Amygdala (tissue), 56 donors: ENCODE results near the gene SHQ1.

Experiments
- DNase-seq, 56 donors: peaks; one replicate each; lab custom pipeline; 2025; lab: John Stamatoyannopoulos, UW

The SHQ1 gene

DNA sequence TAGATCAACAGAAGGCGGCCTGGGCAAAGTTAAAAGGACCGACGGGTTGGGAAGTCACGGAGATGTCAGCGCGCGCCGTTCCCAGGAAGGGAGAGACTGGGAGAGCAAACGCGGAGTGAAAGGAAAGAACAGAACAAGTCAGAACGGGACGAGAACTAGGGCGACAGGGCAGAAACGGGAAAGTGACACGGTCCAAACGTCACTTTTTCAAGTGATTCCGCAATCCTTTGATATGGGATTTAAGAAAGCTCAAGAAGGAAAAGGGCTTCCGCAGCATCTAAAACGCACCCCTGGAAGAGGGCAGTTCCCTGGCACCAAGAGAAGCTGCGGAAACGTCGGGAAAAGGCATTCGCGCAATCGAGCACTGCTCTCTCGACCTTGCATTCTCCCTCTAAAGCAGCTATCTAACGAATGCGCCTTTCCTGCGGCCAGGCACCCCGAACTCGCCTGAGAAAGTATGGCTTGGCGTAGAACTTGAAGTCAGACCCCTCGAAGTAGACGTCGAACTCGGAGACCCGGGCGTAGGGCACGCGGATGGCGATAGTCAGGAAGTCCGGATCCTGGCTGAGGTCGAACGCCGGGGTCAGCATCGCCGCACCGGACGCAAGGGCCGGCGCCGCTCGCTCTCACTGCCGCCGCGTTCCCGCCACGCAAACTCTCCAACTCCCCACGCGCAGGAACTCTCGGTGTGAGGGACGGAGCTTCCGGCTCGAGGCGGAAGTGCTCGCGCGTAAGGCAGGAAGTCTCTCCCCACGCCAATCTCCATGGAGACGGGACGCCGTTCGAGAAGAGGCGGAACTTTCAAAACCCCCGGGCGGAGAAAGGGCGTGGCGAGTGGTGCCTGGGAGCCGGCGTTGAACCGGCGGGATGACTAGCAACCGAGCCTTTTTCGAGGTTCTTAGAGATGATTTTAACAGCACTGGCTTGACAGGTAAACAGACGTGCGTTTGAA lies at the start of gene SHQ1:
Gene SHQ1, minus strand, starts transcription at position 695 of the 952 bp plus-strand sequence. Its CDS starts 105 bp downstream, at position 590.
- peak; percentile 30 to 94 (median 84) for DNase-seq

DNA sequence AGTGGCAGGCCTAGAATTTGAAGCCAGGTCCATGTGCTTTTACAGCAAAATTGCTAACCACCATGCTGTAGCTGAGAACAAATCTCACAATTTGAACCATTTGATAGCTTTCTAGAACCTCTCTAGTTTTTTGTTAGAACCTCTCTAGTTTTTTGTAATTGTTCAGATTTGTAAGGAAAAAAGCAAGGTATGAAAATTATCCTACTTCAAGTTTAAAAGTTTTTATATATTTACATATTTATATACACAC lies 49.4 kb upstream of the SHQ1 start:
- no peak for DNase-seq

DNA sequence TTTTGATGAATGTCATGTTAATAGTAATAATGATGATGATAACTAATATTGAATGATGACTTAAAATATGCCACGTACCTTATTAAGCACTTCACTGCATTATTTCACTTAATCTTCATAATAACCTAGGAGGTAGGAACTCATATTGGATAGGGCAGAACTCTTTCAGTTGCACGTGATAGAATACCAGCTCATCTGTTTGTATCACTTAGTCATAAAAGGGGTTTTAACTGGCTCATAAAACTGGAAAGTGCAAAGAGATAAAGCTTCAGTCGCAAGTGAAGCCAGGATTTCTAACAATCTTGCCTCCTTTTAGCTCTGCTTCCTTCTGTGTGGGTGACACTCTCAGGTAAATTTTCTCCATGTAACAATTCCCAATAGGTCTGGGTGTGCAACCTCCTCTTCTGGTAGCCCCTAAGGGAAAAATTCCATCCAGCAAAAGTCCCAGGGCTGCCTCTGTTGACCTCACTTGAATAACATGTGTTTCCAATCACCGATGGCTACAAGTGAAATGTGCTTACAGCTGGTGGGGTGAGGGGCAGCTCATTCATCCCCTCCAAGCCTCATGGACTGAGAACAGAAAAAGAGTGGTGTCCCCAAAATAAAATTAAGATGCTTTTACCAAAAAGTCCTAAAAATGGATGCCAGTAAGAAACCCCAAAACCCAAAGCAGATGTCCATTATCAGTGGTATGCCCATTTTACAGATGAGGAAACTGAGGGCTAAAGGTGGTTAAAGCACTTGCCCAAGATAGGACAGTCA lies 48.9 kb upstream of the SHQ1 start:
- no peak for DNase-seq

DNA sequence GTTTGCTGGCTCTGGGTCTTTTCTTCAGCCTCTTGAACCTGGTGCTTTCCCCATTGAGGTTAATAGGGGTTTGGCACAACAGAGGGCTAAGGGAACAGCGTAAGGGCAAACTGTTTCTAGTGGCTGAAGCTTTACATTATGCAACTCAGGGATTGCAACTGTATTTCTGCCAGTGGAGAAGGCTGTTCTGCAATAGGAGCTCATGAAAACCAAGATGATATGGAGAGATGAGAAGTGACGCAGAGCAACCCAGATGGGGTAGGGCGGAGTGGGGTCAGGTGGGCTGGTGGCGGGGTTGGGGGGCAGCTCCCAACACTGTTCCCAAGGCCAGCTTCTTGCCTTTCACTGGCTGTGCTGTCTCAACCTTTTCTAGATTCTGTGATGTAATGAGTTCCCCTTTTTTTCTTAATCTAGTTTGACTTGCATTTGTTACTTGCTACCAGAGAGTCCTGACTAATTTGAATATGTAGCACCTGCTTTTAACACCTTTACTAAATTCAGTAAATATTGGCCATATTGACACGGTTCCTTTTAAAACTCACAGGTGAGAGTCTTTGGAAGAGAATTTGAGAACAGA lies 46.8 kb upstream of the SHQ1 start:
- no peak for DNase-seq

DNA sequence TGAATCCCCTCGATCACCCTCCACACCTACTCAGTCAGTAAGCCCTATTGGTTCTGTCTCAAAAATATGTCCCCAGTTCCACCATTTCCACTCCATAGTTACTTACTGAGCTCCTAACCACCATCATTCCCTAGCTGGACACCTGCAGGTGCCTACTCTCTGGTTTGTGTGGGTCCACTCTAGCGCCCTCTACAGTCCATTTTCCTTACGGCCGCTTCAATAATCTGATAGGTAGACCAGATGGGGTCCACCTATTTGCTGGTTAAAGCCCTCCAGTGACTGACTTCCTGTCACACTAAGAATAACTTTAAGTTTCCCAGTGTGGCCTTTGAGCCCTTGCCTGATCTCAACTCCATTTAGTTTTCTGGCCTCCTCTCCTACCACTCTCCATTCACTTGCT lies 44.6 kb upstream of the SHQ1 start:
- no peak for DNase-seq

DNA sequence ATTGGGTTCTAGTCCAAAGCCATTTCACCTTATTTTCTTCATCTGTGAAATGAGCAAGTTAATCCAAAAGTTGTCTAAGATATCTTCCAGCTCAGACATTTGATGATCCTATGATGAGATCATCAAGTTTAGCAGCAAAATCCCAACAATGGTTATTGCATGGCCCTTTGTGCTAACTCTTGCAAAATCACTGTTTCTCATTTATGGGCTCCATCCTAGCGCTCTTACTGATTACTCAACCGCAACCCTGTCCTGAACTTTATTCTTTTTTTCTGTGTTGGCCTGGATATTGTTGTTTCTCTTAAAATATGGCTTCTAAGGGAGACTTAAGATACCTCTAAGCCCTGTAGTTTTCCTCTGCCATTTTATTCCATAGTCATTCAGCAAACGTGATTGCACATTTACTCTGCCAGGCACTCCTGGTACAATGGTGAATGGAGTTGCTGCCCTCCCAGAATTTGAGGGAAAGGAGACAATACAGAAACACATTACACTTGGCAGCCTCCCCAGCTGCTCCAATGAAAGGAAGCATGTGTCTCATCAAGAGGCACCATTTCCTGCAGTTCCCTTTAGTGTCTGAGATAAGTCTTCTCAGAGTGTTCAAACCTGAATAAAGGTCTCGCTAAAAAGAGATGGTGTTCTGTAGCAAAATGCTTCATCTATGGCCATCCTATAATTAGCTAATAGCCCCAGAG lies 44.0 kb upstream of the SHQ1 start:
- peak in 46 of 56 donors; percentile 3 to 87 (median 45) for DNase-seq

DNA sequence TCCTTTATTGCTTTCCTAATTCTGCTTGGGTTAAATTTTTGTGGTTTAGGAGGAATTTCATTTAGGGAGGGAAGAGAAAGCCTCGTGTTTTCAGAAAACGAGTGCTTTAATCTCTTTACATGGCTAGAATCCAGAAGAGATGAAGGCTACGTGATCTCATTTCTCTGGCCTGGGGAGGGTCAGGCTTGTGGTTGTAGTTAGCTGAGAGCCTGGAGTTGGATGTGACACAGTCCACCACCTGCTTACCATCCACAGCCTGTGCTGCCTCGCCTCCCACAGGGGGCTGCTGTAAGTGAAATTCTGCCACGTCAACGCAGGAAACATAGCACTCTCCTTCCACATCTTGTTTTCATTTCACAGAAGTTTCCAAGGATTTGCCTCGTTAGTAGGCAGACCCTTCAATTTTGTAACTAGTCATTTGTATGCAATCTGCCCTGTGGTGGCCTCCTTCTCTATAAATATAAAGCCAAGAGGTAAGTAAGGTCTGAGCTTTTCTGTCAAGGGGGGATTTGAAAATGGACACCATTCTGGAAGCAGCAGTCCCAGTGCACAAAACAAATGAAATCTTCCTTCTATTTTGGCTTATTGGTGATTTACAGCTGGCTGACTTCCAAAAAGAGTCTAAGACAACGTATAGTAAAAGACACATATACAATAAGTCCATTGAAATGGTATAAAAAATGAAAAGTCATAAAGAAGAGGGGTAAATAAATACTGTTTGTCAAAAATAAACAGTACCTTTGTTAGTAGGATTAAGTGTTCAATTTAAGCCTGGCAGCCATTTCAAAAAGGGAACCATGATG lies 43.0 kb upstream of the SHQ1 start:
- DNase-seq: peak in 7 of 56 donors; percentile 4 to 22 (median 8)

DNA sequence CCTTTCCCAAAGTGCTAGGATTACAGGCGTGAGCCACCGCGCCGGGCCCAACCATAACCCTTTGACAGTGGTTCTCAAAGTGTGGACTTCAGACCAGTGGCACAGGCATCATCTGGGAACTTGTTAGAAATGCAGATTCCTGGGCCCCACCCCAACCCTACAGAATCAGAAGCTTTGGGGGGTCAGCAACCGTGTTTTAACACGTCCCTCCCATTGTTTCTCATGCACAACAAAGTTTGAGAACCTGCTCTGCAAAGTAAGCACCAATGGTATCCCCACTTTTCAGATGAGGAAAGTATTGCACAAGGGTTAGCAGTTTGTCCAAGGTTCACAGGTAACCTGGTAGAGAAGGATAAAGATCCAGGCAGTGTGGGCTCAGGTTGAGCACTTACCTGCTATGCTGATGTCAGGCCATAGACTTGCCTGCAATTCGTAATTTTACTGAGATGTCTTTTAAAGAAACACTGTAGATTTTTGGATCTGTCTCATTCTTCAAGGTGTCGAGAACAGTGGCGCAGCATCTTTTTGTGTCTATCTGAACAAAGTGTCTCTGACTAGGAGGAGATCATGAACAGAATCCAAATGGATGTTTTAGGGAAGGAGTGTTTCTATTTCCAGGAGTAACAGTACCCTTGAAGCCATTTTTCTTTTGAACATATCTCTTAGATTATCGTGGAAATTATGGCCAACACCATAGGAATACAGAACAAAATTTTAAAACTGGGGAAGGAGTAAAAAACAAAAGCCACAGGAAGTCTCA lies 42.1 kb upstream of the SHQ1 start:
- DNase-seq: peak in 1 of 56 donors; percentile 29

DNA sequence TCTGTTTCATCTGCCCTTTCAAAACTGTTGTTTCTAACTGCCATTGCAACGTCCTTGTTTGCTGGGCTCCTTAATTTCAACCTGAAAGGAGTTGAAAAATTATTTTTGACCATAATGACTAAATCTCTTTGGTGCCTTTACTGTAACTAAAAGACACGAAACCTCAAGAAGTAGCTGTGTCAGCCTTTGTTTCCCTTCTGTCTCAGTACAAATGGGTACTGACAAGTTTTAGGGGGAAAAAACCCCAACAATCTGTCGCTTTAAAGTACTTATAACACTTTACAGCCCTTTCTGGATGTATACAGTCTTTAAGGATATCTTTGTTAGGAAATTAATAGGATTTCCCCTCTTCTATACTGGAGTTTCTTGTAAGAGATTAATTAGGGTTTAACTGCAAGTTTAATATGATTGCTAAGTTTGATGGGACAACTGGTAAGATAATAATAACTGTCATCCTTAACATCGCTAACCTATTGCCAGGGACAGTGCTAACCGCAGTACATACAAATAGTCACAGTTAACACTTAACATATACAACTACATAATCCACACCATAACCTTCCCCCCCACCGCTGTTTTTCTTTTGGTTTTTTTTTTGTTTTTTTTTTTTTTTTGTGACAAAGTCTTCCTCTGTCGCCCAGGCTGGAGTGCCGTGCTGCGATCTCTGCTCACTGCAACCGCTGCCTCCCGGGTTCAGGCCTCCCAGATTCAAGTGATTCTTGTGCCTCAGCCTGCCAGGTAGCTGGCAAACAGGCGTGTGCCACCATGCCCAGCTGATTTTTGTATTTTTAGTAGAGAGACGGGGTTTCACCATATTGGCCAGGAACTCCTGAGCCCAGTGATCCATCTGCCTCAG lies 41.3 kb upstream of the SHQ1 start:
- peak in 6 of 56 donors; percentile 5 to 29 (median 11) for DNase-seq

DNA sequence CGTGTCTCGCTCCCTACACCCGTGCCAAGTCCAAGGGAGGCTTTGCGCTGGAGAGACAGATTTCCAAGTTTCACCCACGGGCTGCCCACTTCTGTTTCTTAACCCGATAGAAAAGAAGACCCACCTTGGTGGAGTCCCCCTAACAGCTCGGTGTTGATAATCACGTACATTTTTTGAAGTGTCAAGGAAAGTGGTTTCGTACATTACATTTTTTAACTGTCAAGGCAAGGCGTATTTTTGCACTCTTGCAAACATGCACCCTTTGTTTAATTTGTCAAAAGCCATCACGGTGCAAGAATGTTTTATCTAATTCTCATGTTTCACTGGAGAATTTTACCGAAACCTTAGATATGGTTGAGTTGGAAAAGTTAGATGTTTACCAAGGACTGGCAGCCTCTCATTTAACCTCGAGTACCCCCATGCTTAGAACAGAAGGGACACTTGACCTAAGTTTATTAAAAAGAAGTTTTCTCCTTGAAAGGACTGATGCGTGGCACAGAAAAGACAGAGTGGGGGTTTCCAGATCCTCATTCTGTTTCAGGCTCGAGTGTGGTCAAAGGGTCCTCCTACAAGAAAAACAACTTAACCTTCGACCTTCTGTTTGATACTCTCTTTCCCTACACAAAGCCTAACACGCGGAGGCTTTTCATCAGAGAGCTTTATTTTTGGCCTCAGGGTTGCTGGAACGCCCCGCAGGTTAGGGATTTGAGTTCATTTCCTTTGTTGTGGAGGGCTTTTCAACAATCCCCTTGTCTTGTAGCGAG lies 40.5 kb upstream of the SHQ1 start:
- peak in 7 of 56 donors; percentile 19 to 59 (median 24) for DNase-seq

DNA sequence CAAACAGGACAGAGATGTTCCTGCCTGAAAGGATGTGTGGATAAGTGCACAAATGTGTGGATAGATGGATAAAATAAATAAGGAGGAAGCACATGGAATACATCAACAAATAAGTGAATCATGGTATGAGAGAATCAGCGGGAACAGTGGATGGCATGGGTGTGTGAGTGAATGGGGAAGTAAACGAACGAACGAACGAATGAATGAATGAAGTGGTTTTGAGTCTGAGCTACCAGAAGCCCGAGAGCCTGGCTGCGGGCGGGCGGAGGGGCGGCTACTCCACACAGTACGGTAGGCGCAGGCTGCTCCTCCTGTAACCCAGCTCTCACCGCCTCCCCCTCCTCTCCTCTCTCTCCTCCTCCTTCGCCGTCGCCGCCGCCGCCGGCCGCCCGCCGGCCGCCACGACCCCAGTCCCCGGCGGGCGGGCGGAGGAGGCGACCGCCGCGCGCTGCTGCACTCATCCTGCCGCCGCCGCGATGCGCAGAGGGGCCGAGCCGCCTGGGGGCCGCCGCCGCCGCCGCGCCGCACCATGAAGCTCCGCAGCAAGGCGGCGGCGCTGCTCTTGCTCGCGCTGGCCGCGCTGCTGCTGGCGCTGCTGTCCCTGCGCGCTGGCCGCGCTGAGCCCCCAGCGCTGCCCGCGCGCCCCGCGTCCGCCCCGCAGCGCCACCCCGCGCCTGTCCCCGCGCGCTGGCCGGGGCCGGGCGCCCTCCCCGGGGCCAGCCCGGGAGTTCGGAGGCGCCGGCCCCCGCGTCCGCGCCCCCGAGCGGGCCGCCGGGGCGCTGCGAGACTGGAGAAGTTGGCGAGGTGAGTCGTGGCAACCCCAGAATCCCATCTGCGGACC lies 39.7 kb upstream of the SHQ1 start, which contains the start of gene GXYLT2:
Gene GXYLT2, plus strand, starts transcription at position 342 of the 841 bp plus-strand sequence. Its CDS starts 188 bp downstream, at position 530.
- peak in 53 of 56 donors; percentile 9 to 81 (median 57) for DNase-seq

DNA sequence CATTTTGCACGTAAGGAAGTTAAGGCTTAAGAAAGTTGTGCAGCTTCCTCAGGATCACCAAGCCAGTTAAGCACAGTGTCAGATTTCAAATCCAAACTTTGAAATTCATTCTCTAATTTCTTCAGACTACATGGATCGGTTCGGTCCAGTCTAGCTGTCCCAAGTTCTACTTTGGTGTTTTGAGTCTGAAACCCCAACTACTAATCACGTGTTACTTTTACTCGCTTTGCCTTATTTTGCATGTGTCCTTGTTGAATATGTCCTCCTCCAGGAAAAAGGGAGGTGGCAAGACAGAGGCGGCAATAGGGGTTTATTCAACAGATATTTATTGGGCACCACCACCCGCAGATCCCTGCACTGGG lies 39.1 kb upstream of the SHQ1 start:
- DNase-seq: no peak

DNA sequence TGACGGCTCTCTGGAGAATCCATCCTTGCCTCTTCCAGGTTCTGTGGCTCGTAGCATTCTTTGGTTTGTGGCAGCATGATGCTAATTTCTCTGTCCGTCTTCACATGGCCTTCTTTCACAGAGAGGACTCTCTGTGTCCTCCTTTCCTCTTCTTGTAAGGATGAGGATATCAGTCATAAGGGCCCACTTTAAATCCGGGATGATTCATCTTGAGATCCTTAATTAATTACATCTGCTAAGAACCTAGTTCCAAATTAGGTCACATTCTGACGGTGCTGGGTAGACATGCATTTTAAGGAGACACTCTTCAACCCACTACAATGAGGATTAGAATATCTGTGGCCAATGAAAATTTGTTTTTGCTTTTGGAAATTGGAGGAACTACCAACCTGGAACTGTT lies 23.9 kb upstream of the SHQ1 start:
- DNase-seq: no peak

DNA sequence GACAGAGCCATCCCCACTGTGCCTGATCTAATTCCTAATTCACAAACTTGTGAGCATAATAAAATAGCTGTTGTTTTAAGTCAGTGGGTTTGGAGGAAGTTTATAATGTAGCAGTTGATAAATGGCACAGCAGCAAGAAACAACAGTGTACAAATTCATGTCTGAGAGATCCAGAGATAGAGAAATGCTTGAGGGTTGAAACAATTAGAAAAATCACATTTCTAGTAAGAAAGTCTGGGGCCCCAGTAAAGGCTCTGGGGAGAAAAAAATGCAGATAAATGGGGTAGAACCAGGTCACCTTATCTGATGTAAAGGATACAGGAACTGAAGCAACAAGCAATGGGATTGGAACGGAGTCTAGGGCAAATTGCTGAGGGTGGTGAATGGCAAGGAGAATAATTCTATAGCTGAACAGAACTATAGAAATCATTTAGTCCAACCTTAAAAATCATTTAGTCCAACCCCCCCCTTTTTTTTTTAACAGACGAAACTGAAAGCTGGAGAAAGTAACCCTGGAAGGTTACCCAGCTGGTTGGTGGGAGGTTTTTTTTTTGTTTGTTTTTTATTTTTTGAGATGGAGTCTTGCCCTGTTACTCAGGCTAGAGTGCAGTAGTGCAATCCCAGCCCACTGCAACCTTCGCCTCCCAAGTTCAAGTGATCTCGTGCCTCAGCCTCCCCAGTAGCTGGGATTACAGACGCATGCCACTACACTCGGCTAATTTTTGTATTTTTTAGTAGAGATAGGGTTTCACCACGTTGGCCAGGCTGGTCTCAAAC lies 14.3 kb upstream of the SHQ1 start:
- DNase-seq: no peak

DNA sequence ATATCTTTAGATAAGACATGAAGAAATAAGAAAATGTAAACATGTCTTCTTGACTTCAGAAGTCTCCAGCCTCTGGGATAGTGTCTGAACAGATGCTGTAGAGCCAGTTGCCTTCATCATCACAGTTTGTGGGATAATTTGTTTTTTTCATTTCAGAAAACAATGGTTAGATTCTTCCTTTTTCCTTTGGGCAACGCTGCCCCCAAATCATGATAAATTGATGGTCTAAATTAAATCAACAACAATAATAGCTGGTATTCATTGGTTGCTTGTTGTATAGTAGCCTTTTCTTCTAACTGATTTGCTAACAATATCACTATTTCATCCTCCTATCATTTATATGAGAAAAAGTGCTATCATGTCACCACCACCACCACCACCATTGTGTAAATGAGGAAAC lies 12.6 kb upstream of the SHQ1 start:
- no peak for DNase-seq

DNA sequence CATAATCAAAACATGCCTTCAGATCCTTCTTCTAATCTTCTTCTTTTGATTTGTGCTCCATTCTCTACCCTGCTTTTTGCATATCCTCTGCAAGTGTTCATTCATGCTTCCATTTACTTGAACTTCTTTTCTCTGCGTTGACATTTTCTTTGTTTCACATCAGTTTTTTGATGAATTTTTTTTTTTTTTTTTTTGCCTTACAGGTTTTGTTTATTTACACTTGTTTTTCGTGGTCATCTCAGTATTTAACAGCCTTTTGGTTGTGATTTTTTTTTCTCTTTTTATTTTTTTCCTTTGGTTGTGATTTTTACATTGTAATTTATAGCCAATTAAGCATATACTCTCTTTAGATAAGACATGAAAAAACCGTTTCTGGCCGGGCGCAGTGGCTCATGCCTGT lies 11.8 kb upstream of the SHQ1 start:
- DNase-seq: no peak
